Left kidney (tissue), 2 donors: ENCODE results near the gene VSX2. TPM values are rescaled to one million over a fixed set of nuclear protein-coding genes. Genes with fewer than 3 reads are reported as not detected.
"Not testable (repeated sequence)": the region's sequence is repeated elsewhere in the genome, so short reads cannot be mapped to it uniquely, and the experiment has no call there.

Experiments
- DNase-seq: peaks from one replicate; pipeline ENCODE4 v3.0.0-alpha.2; 2013
- polyA plus RNA-seq: library from polyadenylated mRNA; unstranded; fragments of 120-200 nt; gene quantifications from one replicate; pipeline ENCODE4 v1.2.1, GENCODE V29; 2013; ENCODE audit not compliant: insufficient read length

Gene VSX2
- polyA plus RNA-seq, 1 donor, result 0.10 TPM

DNA sequence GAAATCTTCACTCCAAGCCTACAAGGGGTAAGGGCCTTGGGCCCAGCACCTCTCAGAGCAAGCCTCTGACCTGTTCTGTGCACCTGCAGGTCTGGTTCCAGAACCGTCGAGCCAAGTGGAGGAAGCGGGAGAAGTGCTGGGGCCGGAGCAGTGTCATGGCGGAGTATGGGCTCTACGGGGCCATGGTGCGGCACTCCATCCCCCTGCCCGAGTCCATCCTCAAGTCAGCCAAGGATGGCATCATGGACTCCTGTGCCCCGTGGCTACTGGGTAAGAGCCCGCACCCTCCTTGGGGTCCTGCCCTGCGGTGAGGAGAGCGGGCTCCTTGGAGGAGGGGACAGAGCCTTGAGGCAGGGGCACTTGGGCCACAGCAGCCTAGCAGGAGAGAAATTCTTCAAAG is 20.3 kb downstream of the VSX2 start:
- no peak for DNase-seq

DNA sequence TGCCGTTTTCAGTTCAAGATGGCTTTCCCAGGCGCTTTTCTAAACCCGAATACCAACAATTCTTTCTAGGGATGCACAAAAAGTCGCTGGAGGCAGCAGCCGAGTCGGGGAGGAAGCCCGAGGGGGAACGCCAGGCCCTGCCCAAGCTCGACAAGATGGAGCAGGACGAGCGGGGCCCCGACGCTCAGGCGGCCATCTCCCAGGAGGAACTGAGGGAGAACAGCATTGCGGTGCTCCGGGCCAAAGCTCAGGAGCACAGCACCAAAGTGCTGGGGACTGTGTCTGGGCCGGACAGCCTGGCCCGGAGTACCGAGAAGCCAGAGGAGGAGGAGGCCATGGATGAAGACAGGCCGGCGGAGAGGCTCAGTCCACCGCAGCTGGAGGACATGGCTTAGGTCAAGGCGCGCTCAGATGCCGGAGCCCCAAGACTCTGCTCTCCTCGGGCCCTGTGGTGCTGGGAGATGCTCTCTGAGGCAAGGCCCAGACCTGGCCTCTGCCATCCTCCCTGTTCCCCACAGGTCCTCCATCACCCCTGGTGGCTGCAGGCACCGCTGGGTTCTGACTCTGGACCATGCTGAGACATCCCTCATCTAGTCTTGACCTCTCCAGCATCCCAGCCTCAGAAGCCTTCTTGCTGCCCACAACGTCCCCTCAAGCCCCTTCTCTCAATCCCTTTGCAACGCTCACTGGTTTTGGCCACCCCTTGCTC is 21.4 kb downstream of the VSX2 start:
- no peak for DNase-seq

DNA sequence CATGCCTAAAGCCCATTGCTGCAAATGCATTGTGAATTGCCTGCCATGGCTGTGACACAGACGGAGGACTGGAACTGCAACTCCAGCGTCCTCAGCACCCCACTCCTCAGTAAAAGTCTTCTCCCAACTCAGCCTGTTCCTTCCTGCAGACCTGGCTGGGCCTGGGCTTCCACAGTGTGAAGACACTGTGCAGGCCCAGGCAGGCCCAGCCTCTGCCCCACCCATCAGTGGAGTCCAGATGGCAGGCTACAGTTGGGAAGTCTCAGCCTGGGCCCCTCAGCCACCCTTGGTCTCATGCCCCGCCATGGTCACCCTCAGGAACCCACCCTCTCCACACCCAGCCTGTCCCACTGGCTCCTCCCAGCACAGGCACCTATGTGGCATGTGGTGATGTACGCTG is 22.0 kb downstream of the VSX2 start:
- DNase-seq, result no peak

DNA sequence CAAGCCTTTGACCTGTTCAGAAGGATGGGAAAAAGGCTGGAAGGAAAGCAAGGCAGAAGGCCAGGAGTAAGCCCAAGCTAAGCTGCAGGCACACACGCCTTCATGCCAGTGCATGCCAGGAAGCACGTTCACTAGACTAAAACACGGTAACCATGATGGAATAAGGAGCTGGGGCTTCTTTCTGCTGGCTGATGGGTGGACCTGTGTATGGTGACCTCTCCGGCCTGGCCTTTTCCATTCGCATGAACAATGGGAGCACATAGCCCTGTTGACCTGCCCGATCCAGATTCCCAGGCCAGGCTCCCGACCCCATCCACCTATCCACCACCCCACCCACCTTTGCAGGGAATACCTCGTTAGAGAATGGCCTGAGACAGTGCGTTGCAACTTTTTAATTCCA is 22.8 kb downstream of the VSX2 start:
- DNase-seq, result no peak

DNA sequence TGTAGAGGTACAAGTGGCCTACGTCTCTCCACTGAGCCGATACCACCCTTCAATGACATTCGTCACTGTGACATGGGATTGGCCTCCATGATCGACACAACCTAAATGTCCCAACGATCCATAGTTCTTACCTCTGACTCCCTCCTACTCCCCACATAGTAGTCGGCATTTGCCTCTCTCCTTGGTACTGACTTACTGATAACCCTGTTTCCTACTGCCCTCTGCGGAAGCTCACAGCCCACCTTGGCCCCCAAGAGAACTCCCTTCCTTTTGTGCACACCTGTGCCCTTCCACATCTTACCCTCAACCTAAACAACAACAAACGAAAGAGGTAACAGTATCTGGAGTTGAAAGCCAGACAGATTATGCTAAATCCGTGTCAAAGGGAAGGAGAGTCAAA is 23.9 kb downstream of the VSX2 start:
- DNase-seq, result no peak

DNA sequence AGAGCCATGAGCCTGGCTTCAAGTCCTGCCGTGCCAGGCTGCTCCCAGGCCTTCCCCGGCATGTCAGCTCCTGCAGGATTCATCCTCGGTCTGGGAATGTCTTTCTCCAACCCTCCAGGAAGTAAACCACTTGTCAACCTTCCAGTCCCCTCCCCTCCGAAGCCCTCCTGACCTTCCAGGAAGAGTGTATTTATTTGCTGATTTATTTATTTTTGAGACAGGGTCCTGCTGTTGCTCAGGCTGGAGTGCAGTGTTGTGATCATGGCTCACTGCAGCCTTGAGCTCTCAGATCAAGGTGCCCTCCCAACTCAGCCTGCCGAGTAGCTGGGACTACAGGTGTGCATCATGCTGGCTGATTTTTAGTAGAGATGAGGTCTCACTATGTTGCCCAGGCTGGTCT is 24.7 kb downstream of the VSX2 start:
- no peak for DNase-seq

DNA sequence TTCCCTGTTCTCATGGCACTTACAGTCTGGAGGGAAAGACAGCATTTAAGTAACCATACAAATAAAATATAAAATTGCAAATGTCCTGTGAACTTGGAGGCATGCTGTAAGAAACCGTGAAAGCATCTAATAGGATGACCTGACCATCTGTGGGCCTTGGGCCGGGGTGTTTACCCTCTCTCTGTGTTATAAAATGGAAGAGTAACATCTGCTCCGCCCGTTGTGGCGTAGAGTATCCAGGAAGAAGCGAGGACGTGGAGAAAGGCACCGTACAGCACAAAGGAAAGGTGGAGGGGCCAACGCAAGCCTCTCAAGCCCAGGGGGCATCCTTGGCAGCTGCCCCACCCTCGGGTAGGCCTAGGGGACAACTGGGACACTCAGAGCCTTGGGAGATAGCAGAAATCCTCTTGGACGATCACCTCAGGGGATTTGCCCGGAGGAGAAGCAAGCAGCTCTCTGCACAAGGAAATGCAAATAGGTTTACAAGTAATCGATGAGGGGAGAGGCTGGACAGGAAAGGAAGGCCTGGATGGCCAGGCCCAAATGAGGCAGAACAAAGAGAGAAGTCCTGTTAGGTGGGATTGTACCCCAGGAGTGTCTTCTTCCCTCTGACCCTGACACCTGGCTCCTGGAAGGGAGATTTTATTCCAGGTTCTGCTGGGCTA is 26.2 kb downstream of the VSX2 start:
- DNase-seq, result no peak

DNA sequence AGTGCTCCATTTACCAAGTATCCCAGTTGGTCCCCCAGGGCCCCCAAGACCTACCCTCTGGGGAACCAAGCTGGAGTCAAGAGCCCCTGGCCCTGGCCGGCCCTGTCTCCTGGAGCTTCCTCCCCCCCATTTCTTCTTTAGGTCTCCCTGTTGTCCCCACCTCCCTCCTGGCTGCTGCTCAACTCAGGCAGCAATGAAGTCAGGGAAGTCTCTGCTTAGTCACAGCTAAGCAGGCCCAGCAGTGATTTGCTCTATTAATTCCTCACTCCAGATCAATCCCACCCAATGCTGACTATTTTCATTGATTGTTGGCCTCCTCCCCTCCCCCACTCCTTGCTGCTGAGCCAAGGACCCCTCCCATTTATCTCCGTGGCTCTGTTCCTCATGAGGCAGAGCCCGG is 28.3 kb downstream of the VSX2 start:
- no peak for DNase-seq

DNA sequence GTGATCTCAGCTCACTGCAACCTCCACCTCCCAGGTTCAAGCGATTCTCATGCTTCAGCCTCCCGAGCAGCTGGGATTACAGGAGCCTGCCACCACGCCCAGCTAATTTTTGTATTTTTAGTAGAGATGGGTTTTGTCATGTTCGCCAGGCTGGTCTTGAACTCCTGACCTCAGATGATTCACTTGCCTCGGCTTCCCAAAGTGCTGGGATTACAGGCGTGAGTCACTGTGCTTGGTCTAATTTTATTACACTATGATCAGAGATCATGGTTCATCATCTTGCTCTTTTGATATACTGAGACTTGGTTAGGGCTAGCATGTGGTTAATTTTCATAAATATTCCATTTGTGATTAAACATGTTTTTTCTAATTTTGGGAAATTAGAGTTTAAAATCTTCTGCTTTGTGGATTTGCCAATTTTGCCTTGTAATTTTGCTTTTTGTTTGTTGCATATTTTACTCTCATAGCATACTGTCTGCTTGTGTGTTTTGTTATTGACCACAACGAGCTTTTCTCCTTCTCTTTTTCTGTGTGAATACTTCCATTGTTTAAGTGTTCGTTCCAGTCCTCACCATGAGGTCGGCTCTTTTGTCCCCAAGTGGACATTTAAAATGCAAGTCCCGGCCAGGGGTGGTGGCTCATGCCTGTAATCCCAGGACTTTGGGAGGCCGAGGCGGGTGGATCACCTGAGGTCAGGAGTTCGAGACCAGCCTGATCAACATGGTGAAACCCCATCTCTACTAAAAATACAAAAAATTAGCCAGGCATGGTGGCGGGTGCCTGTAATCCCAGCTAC is 31.3 kb downstream of the VSX2 start:
- DNase-seq, result not testable (repeated sequence)

DNA sequence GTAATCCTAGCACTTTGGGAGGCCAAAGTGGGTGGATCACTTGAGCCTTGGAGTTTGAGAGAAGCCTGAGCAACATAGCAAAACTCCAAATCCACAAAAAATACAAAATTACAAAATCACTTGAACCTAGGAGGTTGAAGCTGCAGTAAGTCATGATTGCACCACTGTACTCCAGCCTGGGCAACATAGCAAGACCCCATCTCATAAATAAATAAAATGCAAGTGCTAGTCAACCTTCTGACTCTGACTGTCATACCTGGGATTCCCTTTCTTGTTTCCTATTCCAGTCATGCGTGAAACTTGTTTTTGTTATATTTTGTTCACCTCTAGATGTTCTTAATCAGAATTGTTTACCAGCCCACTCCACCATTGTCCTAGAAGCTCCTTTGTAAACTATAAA is 32.1 kb downstream of the VSX2 start:
- DNase-seq, result no peak

DNA sequence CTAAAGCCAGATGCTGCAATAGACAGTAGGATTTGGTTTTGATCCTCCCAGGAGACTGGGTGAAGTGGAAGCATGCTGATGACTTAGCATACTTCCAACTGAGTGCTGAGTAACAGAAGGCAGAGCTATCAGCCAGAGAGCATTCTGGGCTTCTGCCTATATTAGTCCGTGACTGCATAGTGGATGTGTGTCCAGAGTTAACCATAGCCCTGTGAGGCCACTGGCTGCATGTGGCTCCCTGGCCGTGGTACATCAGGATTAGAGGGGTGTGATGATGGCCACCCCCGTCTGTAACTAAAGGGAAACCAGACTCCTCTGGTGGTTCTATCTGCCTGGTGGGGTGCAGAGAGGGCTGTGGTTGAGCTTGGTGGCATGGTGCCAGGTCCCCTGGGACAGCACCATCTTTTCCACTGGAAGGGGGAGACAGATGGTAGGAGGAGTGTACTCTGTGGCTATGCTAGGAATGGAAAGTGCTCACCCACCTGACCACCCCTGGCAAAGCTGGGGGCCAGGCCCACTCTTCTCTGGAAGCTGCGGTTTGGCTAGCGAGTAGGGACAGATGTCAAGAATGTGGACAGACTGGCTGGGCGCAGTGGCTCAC is 36.1 kb downstream of the VSX2 start:
- no peak for DNase-seq

DNA sequence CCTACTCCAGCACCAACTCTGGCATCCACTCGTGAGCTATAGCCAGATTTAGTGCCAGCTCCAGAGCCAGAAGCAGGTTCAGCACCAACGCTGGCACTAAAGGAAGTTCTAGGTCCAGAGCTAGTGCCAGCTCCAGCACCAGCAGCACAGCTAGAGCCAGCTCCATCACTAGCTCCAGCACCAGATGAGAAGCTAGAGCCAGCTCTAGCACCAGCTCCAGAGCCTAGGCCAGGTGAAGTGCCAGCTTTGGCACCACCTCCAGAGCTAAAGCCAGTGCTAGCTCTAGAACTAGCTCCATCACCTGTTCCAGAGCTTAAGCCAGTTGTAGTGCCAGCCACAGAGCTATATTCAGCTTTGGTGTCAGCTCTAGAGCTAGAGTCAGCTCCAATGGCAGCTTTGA is 38.8 kb downstream of the VSX2 start:
- no peak for DNase-seq

DNA sequence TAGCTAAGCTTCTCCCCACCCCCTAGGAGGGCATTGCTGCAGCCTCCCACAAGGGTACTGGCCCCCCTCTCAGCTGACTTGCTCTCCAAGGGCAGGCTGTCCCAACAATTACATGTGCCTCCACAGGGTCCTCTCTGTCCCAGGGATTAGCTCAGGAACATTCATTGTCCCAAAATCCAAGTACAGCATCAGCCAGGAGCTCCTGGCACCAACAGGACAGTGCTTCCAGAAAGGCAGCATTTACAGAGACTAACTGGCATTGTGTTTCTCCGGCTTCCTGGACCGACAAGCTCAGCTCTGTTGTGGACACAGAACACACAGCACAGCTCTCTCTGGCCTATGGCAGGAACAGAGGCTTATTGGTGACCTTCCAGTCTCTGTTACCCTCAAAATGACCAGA is 41.8 kb downstream of the VSX2 start:
- DNase-seq, result no peak

DNA sequence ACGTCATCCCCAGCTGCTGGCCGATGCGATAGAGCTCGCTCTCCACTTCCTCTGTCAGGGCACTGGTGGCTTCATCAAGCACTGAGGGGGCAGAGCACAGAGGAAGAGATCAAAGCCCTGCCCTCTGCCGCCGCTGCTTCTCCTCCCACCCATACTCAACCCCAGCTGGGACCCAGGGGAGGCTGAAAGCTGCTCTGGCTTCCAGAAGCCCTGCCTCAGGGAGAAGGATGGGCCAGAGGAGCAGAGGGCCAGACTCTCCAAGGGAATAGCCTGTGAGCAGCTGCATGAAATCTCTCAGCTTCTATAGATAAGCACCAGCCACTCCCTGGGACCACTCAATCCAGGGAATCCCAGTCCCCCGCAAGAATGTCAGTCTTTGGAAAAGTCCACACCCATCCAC is 47.5 kb downstream of the VSX2 start:
- no peak for DNase-seq

DNA sequence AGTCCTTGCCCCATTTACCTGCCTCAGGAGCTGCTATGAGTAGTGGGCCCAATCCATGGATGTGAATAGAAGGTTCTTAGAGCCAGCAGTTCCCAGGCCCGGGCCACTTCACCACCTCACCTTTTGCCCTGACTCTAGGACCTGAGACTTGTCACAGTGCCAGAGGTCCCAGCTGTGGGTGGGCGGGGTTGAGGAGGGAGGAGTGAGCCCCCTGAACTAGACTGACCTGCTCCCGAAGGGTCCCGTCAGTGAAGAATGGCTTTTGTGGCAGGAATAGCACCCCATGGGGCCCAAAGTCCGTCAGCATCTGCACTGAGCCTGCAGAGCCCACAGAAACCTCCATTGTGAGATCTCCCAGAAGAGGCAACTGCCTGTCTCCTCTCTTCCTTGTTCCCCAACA is 50.6 kb downstream of the VSX2 start:
- no peak for DNase-seq

DNA sequence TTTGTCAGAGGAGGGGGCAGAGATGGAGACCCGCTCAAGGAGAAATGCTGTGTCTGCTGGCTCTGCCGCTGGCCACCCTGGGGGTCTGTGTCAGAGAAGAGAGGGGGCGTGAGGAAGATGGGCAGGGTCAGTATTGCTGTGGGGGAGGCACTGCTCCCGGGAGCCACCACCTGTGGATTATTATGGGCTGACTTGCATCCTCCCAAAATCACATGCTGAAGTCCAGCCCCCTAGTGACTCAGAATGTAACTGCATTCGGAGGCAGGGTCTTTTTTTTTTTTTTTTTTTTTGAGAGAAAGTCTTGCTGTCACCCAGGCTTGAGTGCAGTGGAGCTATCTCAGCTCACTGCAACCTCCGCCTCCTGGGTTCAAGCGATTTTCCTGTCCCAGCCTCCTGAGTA is 51.2 kb downstream of the VSX2 start:
- DNase-seq, result no peak

DNA sequence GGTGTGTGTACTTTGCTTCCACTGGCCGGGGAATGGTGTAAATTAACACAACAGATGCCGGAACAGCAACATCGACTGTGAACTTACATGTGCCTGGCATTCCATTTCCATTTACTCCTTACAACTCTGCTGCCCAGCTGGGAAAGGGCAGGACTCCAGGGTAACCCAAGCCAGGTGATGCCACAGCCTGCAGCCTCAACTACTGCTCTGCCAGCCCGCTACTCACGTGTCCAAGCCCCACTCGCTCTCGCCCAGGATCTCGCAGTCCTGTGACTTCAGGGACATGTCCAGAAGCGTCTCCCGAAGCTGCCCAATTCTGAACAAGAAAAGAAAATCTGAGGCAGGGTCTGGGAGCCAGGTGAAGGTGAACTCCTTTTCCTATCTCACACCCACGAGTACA is 52.8 kb downstream of the VSX2 start:
- DNase-seq, result no peak

DNA sequence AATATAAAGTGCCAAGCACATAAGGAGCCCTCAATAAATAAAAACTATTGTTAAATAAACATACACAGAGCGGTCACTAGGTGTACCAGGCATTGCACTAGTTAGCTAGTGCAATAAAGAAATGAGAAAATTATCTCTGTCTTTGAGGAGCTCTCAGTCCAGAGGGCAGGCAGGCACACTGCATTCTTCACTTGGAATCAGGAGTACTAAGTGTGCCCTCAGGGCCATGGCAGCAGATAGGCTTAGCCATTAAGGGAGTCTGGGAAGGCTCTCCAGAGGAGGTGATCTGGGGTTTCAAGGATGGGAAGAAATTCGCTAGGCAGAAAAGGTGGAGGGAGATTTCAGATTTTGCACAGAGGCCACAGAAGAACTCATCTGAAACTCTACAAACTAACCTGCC is 54.4 kb downstream of the VSX2 start:
- no peak for DNase-seq

DNA sequence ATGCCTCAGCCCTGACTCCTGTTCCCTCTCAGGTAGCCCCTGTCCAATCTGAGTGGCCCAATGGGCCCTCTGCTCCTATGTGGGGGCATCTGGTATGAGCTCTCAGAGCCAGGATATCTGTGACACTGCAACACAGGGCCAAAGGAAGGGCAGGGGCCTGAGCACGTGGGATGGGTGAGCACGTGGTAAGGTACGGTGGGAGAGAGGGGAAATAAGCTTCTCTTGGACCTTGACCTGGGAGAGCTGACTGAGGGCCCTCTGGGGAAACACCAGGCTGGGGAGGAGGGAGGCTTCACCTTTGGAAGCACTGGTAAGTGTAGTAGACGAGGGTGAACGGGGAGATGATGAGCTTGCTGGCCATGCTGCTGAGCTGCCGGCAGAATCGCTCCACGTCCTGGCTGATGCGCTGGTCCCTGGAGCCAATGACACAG is 56.8 kb downstream of the VSX2 start:
- no peak for DNase-seq

DNA sequence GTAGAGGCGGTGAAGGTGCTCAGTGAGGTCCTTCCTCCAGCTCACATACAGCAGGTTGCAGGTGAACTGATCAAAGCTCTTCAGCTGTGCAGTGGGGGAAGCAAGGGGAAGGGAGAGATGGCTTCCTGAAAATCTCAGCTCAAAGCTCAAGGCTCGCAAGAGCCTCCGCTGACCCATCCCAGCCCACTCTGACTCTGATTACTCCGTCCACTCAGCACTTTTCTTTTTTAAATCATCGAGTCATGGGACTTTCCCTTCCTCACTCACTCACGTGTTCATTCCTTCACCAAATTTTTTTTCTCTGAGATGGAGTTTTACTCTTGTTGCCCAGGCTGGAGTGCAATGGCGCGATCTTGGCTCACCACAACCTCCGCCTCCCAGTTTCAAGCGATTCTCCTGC is 58.7 kb downstream of the VSX2 start:
- DNase-seq, result no peak

DNA sequence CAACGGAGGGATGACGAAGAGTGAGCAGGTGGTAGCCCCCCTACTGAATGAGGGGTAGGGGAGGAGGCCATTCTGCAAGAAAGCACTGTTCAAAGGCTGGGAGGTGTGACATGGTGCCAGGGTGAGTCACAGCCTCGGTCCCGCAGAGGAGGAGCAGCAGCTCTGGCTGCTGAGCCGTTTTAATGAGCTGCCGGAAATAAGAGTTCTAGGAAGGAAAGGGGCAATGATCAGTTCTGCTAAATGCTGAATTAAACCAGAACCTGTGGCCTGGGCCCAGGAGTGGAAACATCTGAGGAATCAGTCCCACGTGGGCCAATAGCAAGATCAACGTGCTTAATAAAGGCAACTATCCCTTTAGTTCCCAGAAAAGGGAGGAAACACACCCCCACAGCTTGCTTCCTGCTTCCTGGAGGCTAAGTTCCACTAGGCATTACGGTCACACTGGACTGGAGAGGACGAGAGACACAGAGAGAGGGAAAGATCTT is 59.9 kb downstream of the VSX2 start:
- no peak for DNase-seq

DNA sequence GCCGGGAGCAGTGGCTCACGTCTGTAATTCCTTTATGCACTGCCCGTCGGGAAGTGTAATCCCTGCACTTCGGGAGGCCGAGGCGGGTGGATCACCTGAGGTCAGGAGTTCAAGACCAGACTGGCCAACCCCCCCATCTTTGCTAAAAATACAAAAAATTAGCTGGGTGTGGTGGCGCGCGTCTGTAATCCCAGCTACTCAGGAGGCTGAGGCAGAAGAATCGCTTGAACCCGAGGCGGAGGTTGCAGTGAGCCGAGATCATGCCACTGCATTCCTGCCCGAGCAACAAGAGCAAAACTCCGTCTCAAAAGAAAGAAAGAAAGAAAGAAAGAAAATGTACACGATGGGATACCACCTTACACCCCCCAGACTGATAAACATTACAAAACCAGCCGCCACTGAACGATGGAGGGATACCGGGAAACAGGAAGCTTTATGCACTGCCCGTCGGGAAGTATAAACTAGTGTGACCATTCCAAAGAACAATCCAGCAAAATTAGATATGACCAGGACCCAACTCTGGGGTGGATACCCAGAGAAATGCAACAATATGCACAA is 62.4 kb downstream of the VSX2 start:
- DNase-seq, result no peak
